Measurements from ENCODE around the gene FBP2. TPM values are rescaled to one million over a fixed set of nuclear protein-coding genes. Genes with fewer than 3 reads are reported as not detected.

FBP2 gene
- polyA plus RNA-seq, 1 of the 3 experiments (the other 2 are of a cell fraction) = not detected

DNA sequence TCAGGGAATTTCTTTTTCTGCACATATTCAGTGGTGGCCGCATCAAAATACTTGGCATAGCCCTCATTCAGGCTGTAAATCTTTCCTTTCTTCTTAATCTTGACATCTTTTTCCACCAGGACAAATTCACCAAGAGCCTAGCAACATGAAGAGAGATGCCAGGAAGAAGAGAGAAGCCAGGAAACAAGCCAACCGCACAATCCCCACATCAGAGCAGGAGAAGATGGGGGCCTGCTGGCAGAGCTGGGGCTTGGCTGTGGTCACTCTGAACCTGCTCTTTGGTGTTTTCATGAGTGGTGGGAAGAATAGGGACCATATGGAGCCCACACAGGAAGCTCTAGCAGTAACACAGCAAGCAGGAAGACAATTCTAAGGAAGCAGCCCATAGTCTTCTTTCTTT, 26.4 kb downstream of the FBP2 start:
- Histone ChIP-seq H3K9ac (no peak overlapping the region), H3K4me2 (no peak overlapping the region), H3K36me3 (replicated peaks in 1 of 2; ENCODE audit: control insufficient read depth in 1 of 2, insufficient read depth in 2 of 2, low read length in 1 of 2) (no peaks in the 10 kb centered on the region), H2AFZ (ENCODE audit: low read depth) (no peak overlapping the region), H3K4me3 (ENCODE audit: low read depth in 2 of 2, low read length in 1 of 2) (no peak overlapping the region), H3K27ac (ENCODE audit: low read depth in 2 of 2, low read length in 1 of 2) (no peak overlapping the region), H3K79me2 (ENCODE audit: insufficient read depth) (no peaks in the 10 kb centered on the region), H3K9me3 (no peaks in the 10 kb centered on the region), H3K27me3 (ENCODE audit: insufficient read depth) (no peaks in the 10 kb centered on the region; the same call in 1 of the 2 replicates), H3K9me2 (no peaks in the 10 kb centered on the region), H3K4me1 (ENCODE audit: control insufficient read depth in 1 of 2, insufficient read depth in 2 of 2, low read depth in 1 of 2, low read length in 1 of 2) (no peaks in the 10 kb centered on the region; a peak in 1 of 4 replicates), H4K20me1 (ENCODE audit: insufficient read depth) (no peaks in the 10 kb centered on the region), H3F3A (replicated peaks; ENCODE audit: insufficient read depth) (no peaks in the 10 kb centered on the region)
- POLR2A ChIA-PET = no interaction called here
- TF ChIP-seq RAD21 (IDR thresholded peaks at IDR 0.05; ENCODE audit: low read length) (no peak), TEAD4 (IDR thresholded peaks at IDR 0.05; ENCODE audit: borderline replicate concordance, insufficient read depth) (no peak), FOXJ3 (CRISPR knock-in tag; IDR thresholded peaks at IDR 0.05) (no peak), YY1 (IDR thresholded peaks at IDR 0.05; ENCODE audit: low read depth) (no peak), SMC3 (IDR thresholded peaks at IDR 0.05; ENCODE audit: low read depth, low read length) (no peak), POLR2AphosphoS5 (IDR thresholded peaks at IDR 0.05; ENCODE audit: low read depth, low read length) (no peak), FOSL2 (IDR thresholded peaks at IDR 0.05; ENCODE audit: borderline replicate concordance, low read depth) (no peak)
- TF ChIP-seq, protein P1, sequence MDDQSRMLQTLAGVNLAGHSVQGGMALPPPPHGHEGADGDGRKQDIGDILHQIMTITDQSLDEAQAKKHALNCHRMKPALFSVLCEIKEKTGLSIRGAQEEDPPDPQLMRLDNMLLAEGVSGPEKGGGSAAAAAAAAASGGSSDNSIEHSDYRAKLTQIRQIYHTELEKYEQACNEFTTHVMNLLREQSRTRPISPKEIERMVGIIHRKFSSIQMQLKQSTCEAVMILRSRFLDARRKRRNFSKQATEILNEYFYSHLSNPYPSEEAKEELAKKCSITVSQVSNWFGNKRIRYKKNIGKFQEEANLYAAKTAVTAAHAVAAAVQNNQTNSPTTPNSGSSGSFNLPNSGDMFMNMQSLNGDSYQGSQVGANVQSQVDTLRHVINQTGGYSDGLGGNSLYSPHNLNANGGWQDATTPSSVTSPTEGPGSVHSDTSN (IDR thresholded peaks at IDR 0.05) = no peak
- TF ChIP-seq, protein P2, sequence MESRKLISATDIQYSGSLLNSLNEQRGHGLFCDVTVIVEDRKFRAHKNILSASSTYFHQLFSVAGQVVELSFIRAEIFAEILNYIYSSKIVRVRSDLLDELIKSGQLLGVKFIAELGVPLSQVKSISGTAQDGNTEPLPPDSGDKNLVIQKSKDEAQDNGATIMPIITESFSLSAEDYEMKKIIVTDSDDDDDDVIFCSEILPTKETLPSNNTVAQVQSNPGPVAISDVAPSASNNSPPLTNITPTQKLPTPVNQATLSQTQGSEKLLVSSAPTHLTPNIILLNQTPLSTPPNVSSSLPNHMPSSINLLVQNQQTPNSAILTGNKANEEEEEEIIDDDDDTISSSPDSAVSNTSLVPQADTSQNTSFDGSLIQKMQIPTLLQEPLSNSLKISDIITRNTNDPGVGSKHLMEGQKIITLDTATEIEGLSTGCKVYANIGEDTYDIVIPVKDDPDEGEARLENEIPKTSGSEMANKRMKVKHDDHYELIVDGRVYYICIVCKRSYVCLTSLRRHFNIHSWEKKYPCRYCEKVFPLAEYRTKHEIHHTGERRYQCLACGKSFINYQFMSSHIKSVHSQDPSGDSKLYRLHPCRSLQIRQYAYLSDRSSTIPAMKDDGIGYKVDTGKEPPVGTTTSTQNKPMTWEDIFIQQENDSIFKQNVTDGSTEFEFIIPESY (IDR thresholded peaks at IDR 0.05; ENCODE audit: borderline replicate concordance, low read depth) = no peak
- TF ChIP-seq, protein P3, sequence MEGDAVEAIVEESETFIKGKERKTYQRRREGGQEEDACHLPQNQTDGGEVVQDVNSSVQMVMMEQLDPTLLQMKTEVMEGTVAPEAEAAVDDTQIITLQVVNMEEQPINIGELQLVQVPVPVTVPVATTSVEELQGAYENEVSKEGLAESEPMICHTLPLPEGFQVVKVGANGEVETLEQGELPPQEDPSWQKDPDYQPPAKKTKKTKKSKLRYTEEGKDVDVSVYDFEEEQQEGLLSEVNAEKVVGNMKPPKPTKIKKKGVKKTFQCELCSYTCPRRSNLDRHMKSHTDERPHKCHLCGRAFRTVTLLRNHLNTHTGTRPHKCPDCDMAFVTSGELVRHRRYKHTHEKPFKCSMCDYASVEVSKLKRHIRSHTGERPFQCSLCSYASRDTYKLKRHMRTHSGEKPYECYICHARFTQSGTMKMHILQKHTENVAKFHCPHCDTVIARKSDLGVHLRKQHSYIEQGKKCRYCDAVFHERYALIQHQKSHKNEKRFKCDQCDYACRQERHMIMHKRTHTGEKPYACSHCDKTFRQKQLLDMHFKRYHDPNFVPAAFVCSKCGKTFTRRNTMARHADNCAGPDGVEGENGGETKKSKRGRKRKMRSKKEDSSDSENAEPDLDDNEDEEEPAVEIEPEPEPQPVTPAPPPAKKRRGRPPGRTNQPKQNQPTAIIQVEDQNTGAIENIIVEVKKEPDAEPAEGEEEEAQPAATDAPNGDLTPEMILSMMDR (IDR thresholded peaks at IDR 0.05) = no peak
- CTCF ChIA-PET = no interaction called here
- WGBS (ENCODE audit: low lambda C conversion rate) = 79% methylated on average over 2 of the region's 2 CpGs
- DNase-seq = no peak

DNA sequence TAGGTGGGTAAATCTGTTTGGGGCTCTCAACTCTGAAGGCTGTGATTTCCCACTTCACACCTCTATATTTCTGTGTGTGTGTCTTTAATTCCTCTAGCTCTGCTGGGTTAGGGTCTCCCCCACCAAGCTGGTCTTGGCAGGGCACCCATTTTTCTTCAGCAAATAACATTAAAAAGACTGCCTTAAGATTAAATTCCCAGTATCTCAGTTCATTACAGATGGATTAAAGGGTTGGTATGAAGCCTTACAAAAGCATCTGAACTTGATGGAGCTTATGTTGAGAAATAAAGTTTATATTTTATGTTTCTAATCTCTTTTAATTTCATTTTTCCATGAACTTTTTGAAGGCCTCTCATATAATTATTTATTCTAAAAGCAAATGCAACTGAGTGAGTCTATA, 27.1 kb downstream of the FBP2 start:
- no peaks in the 10 kb centered on the region for H3K9me3 ChIP-seq
- no peaks in the 10 kb centered on the region for H3F3A ChIP-seq (replicated peaks; ENCODE audit: insufficient read depth)
- H4K20me1 ChIP-seq (ENCODE audit: insufficient read depth) = no peaks in the 10 kb centered on the region
- no peak overlapping the region for H3K4me2 ChIP-seq
- CTCF ChIA-PET = interaction anchor here (2.3 kb wide), 1 partner anchor 12 kb away, joined by 8 read pairs; the partner anchor contains the start of gene PCAT7
- H3K4me1 ChIP-seq (ENCODE audit: control insufficient read depth in 1 of 2, insufficient read depth in 2 of 2, low read depth in 1 of 2, low read length in 1 of 2) = no peaks in the 10 kb centered on the region; a peak in 1 of 4 replicates
- no peaks in the 10 kb centered on the region for H3K9me2 ChIP-seq
- no peak overlapping the region for H3K4me3 ChIP-seq (ENCODE audit: low read depth in 2 of 2, low read length in 1 of 2)
- POLR2A ChIA-PET = no interaction called here
- no peak overlapping the region for H2AFZ ChIP-seq (ENCODE audit: low read depth)
- H3K27ac ChIP-seq (ENCODE audit: low read depth in 2 of 2, low read length in 1 of 2) = no peak overlapping the region
- H3K79me2 ChIP-seq (ENCODE audit: insufficient read depth) = no peaks in the 10 kb centered on the region
- H3K27me3 ChIP-seq (ENCODE audit: insufficient read depth) = no peaks in the 10 kb centered on the region
- DNase-seq = no peak
- H3K36me3 ChIP-seq (replicated peaks in 1 of 2; ENCODE audit: control insufficient read depth in 1 of 2, insufficient read depth in 2 of 2, low read length in 1 of 2) = no peaks in the 10 kb centered on the region
- H3K9ac ChIP-seq = no peak overlapping the region
- TF ChIP-seq, protein P4, sequence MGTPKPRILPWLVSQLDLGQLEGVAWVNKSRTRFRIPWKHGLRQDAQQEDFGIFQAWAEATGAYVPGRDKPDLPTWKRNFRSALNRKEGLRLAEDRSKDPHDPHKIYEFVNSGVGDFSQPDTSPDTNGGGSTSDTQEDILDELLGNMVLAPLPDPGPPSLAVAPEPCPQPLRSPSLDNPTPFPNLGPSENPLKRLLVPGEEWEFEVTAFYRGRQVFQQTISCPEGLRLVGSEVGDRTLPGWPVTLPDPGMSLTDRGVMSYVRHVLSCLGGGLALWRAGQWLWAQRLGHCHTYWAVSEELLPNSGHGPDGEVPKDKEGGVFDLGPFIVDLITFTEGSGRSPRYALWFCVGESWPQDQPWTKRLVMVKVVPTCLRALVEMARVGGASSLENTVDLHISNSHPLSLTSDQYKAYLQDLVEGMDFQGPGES (IDR thresholded peaks at IDR 0.05; ENCODE audit: low read depth, low read length) = no peak
- TF ChIP-seq, protein P5, sequence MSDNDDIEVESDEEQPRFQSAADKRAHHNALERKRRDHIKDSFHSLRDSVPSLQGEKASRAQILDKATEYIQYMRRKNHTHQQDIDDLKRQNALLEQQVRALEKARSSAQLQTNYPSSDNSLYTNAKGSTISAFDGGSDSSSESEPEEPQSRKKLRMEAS (IDR thresholded peaks at IDR 0.05; ENCODE audit: low read depth) = no peak
- no peak for TF ChIP-seq EZH2phosphoT487 (IDR thresholded peaks at IDR 0.05; ENCODE audit: borderline replicate concordance, low read depth)
- TF ChIP-seq, protein P6, sequence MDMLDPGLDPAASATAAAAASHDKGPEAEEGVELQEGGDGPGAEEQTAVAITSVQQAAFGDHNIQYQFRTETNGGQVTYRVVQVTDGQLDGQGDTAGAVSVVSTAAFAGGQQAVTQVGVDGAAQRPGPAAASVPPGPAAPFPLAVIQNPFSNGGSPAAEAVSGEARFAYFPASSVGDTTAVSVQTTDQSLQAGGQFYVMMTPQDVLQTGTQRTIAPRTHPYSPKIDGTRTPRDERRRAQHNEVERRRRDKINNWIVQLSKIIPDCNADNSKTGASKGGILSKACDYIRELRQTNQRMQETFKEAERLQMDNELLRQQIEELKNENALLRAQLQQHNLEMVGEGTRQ (IDR thresholded peaks at IDR 0.05; ENCODE audit: borderline replicate concordance, low read depth, low read length) = no peak
- TF ChIP-seq, protein P3 (IDR thresholded peaks at IDR 0.05) = no peak
- no peak for TF ChIP-seq GABPA (IDR thresholded peaks at IDR 0.05; ENCODE audit: low read depth)
- TF ChIP-seq, protein P7, sequence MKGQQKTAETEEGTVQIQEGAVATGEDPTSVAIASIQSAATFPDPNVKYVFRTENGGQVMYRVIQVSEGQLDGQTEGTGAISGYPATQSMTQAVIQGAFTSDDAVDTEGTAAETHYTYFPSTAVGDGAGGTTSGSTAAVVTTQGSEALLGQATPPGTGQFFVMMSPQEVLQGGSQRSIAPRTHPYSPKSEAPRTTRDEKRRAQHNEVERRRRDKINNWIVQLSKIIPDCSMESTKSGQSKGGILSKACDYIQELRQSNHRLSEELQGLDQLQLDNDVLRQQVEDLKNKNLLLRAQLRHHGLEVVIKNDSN (IDR thresholded peaks at IDR 0.05; ENCODE audit: borderline replicate concordance, low read depth) = no peak
- no peak for TF ChIP-seq RCOR1 (IDR thresholded peaks at IDR 0.05; ENCODE audit: low read length)
